ENCODE results near the gene SLC4A3.

DNA sequence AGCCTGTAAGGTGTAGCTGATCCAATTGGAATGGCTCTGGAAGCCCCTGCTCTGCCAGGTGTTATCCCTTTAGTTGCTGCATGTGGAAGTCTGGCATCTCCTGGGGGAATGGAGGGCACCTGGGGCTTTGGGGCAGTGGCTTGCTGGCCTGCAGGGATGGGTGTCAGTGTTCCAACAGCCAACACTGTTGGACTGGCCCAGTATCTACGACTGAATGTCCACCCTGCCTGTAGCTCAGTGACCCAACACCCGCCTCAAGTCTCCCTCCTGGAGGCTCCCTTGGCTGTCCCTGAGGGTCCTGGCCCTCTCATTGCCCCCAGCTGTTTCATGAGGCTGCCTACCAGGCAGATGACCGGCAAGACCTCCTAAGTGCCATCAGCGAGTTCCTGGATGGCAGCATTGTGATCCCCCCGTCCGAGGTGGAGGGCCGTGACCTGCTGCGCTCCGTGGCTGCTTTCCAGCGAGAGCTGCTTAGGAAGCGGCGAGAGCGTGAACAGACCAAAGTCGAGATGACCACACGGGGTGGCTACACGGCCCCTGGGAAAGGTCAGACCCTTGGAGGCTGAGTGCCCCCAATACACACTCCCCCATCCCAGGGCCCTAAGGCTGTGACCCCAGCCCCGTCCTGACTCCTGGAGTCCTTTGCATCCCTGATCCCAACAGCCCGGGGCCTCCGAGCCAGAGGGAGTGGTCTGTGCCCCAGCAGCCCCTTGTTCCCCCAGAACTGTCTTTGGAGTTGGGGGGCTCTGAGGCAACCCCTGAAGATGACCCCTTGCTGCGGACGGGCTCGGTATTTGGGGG, 7.7 kb downstream of the SLC4A3 start:
- TF ChIP-seq, protein P1, sequence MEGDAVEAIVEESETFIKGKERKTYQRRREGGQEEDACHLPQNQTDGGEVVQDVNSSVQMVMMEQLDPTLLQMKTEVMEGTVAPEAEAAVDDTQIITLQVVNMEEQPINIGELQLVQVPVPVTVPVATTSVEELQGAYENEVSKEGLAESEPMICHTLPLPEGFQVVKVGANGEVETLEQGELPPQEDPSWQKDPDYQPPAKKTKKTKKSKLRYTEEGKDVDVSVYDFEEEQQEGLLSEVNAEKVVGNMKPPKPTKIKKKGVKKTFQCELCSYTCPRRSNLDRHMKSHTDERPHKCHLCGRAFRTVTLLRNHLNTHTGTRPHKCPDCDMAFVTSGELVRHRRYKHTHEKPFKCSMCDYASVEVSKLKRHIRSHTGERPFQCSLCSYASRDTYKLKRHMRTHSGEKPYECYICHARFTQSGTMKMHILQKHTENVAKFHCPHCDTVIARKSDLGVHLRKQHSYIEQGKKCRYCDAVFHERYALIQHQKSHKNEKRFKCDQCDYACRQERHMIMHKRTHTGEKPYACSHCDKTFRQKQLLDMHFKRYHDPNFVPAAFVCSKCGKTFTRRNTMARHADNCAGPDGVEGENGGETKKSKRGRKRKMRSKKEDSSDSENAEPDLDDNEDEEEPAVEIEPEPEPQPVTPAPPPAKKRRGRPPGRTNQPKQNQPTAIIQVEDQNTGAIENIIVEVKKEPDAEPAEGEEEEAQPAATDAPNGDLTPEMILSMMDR (optimal IDR thresholded peaks at IDR 0.05 in 1 of 3, IDR thresholded peaks at IDR 0.05 in 1 of 3, conservative IDR thresholded peaks at IDR 0.05 in 1 of 3; ENCODE audit: extremely low read depth in 1 of 3, insufficient read depth in 2 of 3, low read length in 3 of 3) = no peak
- TF ChIP-seq EZH2 (IDR thresholded peaks at IDR 0.05; ENCODE audit: low read length) = no peak
